ENCODE results near the gene PTPRU. TPM values are rescaled to one million over a fixed set of nuclear protein-coding genes. Genes with fewer than 3 reads are reported as not detected.

The PTPRU gene
- total RNA-seq, 4 donors from 2014 or later: 12.9 to 17.9 (median 14.7) TPM

DNA sequence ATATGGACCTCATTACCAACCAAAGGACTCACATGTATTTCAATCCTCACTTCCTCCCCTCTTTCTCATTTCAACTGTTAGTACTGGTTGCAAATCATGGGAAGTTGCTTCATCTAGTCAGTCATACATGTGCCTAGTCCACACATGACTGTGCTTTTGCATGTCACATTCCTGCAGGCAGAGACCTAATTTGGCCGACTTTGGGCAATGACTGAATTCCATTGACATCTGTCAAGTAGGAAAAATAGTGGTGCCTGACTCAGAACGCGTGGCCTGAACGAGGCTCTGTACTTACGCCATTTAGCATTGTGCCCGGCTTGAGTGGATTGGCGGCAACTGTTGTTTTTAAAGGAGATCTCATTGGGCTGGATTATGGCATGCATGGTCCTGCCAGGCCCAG, 18.0 kb downstream of the PTPRU start:
- TF ChIP-seq, protein P1, sequence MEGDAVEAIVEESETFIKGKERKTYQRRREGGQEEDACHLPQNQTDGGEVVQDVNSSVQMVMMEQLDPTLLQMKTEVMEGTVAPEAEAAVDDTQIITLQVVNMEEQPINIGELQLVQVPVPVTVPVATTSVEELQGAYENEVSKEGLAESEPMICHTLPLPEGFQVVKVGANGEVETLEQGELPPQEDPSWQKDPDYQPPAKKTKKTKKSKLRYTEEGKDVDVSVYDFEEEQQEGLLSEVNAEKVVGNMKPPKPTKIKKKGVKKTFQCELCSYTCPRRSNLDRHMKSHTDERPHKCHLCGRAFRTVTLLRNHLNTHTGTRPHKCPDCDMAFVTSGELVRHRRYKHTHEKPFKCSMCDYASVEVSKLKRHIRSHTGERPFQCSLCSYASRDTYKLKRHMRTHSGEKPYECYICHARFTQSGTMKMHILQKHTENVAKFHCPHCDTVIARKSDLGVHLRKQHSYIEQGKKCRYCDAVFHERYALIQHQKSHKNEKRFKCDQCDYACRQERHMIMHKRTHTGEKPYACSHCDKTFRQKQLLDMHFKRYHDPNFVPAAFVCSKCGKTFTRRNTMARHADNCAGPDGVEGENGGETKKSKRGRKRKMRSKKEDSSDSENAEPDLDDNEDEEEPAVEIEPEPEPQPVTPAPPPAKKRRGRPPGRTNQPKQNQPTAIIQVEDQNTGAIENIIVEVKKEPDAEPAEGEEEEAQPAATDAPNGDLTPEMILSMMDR (IDR thresholded peaks at IDR 0.05; ENCODE audit: low read depth): no peak

DNA sequence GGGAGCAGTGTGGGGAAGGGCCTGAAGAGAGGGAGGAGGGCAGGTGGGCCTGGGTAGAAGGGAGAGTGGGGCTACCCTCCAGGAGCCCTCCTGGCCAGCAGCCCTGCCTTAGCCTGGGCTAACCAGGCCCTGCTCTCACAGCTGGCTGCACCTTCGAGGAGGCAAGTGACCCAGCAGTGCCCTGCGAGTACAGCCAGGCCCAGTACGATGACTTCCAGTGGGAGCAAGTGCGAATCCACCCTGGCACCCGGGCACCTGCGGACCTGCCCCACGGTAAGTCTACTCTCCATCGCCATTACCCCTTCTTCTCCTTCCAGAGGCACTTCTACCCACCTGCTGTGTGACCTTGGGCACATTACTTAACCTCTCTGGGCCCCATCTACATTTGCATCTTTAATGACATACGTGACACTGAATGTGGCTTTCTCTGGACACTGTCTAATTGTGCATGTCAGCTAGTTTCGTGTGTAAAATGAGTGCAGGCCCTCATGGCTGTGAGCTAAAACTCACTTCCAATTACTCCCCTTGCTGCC, 18.9 kb downstream of the PTPRU start:
- TF ChIP-seq, protein P1 (IDR thresholded peaks at IDR 0.05; ENCODE audit: low read depth): no peak

DNA sequence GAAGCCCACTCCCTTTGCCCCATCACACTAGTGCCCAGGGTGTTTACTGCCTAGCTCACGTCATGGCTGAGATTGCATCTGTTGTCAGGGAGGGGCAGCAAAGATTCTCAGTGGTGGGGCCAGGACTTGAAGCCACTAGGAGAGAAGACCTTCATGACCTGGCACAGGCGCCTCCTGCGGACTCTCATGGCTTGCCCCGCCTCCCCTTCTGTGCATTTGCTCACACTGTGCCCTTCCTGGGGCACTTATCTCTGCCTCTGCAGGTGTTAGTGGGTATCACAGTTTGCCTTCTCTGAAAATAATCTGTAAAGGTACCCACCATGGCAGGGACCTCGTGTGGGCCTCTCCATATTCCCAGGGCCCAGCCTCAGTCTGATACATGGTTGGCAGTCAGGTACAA, 20.1 kb downstream of the PTPRU start:
- TF ChIP-seq, protein P1 (IDR thresholded peaks at IDR 0.05; ENCODE audit: low read depth): no peak

DNA sequence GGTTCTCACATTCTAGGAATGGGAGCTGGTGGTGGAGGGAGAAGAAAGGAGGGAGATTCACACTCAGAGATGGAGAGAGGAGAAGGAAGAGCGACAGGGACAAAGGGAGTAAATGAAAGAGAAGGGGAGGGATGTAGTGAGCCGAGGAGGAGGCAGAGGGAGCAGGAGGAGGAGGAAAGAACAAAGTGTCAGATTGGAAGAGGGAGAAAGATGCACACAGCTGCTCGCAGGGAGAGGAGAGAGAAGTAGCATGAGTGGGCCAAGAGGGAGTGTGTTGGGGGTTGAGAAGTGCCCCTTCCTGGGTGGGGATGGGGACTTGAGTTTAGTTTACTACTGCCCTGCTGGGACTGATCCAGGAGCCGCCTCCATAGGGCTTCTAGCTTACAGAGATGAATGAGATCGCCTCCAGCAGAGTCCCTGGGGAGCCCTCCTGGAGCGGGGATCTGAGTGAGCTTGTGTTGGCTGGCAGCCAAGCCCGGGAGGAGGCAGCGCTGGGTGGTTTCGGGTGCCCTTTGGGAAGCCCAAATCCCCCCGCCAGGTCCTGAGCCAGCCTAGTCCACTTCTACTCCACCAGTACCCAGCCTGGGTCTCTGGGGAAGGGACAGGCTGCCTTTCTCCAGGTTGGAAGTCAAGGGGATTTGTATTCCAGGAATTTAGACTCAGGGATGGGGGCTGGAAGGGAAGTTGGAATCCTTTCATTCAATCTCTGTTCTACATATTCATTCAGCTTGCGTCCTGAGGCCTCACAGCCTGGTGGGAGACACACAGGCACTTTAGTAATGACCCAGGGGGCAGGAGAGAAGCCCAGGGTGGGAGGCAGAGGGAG, 20.9 kb downstream of the PTPRU start:
- TF ChIP-seq, protein P1 (IDR thresholded peaks at IDR 0.05; ENCODE audit: low read depth): no peak

DNA sequence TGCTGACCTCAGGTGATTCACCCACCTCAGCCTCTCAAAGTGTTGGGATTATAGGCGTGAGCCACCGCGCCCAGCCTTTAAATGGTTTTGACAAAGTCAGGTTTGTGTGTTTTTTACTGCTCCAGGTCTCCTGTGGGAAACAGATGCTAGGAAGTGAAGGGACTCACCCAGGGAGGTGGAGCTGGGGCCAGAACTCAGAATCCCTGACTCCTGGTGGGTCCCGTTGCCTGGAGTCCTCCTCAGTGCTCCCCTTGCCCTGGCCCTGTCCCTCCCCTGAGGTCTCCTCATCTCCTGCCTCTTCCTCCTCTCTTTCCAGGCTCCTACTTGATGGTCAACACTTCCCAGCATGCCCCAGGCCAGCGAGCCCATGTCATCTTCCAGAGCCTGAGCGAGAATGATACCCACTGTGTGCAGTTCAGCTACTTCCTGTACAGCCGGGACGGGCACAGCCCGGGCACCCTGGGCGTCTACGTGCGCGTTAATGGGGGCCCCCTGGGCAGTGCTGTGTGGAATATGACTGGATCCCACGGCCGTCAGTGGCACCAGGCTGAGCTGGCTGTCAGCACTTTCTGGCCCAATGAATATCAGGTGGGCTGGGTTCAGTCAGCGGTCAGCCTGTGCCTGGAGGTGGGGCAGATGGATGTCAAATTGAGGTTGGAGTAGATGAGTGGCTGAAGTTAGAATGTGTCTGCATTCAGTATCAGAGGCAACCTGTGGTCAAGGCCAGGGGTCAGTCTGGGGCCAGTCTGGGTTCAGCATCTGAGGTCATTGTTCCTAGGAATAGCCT, 22.1 kb downstream of the PTPRU start:
- TF ChIP-seq, protein P1 (IDR thresholded peaks at IDR 0.05; ENCODE audit: low read depth): no peak

DNA sequence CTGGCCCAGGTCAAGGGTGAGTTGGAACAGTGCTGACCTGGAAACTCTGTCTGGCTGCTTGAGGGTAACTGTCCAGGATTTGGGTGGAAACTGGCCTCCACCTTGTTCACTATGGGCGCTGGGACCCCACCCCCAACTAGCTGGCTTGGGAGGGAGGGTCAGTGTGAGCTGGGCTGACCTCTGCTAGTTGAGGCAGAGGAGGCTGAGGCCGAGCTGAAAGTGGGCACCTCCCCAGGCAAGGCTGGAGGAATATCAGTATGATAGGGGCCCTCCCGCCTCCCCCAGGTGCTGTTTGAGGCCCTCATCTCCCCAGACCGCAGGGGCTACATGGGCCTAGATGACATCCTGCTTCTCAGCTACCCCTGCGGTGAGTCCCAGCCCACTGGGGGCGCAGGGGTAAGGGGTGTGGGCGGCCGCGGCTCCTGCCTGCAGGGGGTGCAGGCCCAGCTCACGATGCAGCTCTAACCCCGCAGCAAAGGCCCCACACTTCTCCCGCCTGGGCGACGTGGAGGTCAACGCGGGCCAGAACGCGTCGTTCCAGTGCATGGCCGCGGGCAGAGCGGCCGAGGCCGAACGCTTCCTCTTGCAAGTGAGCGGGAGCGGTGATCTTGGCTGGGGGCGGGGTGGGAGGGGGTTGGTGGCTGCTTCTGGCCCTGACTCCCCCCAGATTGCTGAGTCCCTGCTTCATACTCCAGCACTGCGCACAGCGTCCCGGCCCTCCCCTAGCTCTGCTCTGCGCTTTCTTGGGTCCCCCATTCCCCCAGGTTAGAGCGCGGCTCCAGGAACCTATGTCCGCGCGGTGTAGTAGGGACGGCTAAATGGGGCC, 22.9 kb downstream of the PTPRU start:
- TF ChIP-seq, protein P1 (IDR thresholded peaks at IDR 0.05; ENCODE audit: low read depth): no peak
